Activated CD4-positive, alpha-beta T cell treated with anti-CD3 and anti-CD28 coated beads for 36 hours (primary cell): ENCODE data around the gene DMWD. TPM values are rescaled to one million over a fixed set of nuclear protein-coding genes. Genes with fewer than 3 reads are reported as not detected.
A peak's percentile ranks its signal among the peaks of the same experiment; 100 is the strongest.

Experiments
- ATAC-seq: fragments of 200-7000 bp; cut with Tn5 transposase; one replicate; pipeline ENCODE4 v1.10.0; 2021; ENCODE audit warnings: mild to moderate bottlenecking, moderate library complexity
- CTCF ChIA-PET: fragments of 350-600 bp; sonication (Branson Sonifier 250); formaldehyde crosslinking; loops from one replicate; lab custom pipeline; 2021; ENCODE audit warnings: antibody characterized with exemption; lab: Charles Lee
- POLR2A ChIA-PET: fragments of 350-600 bp; sonication (Branson Sonifier 250); formaldehyde crosslinking; loops from one replicate; lab custom pipeline; 2021; ENCODE audit warnings: antibody characterized with exemption, inconsistent platforms; lab: Charles Lee
- DNase-seq: peaks from one replicate; pipeline ENCODE4 v3.0.0-alpha.2; 2020
- H3K27ac Mint-ChIP-seq: one replicate; pipeline ENCODE4 v1.8.0; 2021; ENCODE audit warnings: mixed read lengths
- H3K27me3 Mint-ChIP-seq: one replicate; pipeline ENCODE4 v1.8.0; 2021; ENCODE audit warnings: mixed read lengths
- H3K36me3 Mint-ChIP-seq: one replicate; pipeline ENCODE4 v1.8.0; 2021; ENCODE audit warnings: low read depth, mixed read lengths
- H3K4me1 Mint-ChIP-seq: one replicate; pipeline ENCODE4 v1.8.0; 2021; ENCODE audit warnings: mixed read lengths
- H3K4me3 Mint-ChIP-seq: one replicate; pipeline ENCODE4 v1.8.0; 2021; ENCODE audit warnings: mild to moderate bottlenecking, moderate library complexity, mixed read lengths
- H3K9me3 Mint-ChIP-seq: one replicate; pipeline ENCODE4 v1.8.0; 2021; ENCODE audit warnings: low read depth, mixed read lengths
- intact Hi-C, 2 experiments: fragments of 100-400 bp; cut with DNase I in 1 of 2; cut with micrococcal nuclease in 1 of 2; formaldehyde crosslinking; loops; one replicate each; pipeline versions ENCODE4 v1.14.2 to v1.15.1; 2022 to 2024; cut with DNase I, micrococcal nuclease
- total RNA-seq, 2 experiments: library from RNA; stranded (reverse); gene quantifications; one replicate each; pipeline ENCODE4 v1.2.3, GENCODE V29; 2021

The DMWD gene
- total RNA-seq, 2 experiments from 2014 or later = 31.1 to 35.1 TPM

DNA sequence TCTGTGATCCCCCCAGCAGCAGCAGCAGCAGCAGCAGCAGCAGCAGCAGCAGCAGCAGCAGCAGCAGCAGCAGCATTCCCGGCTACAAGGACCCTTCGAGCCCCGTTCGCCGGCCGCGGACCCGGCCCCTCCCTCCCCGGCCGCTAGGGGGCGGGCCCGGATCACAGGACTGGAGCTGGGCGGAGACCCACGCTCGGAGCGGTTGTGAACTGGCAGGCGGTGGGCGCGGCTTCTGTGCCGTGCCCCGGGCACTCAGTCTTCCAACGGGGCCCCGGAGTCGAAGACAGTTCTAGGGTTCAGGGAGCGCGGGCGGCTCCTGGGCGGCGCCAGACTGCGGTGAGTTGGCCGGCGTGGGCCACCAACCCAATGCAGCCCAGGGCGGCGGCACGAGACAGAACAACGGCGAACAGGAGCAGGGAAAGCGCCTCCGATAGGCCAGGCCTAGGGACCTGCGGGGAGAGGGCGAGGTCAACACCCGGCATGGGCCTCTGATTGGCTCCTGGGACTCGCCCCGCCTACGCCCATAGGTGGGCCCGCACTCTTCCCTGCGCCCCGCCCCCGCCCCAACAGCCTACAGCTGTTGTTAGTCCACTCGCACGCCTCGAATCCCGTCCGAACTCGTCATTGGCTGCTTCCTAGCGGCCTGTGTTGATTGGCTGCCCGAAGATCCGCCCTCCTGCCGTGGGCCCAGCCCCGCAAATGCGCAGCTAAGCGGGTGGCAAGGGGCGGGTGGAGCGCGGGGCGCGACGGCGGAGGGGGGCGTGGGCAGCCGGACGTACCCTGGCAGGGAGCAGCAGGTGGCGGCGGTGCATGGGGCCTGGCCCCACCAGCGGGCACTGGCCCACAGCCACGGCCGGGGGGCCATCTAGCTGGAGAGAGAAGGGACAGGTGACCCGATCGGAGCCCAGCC lies 22.2 kb downstream of the DMWD start:
- ChIA-PET POLR2A (interaction anchor here (0.5 to 2.5 kb wide), 5 partner anchors 22 to 128 kb away, joined by 3 to 11 read pairs (median 5); partner anchors contain the start of gene DMWD), CTCF (interaction anchor here (0.7 to 7.5 kb wide), 13 partner anchors 9 to 225 kb away, joined by 3 to 126 read pairs (median 4); partner anchors contain the start of genes CCDC61, DMWD, FBXO46 and IRF2BP1)
- intact Hi-C loops = loop anchor here (1.0 kb wide), 11 partner anchors 9 to 592 kb away; partner anchors contain the start of genes BLOC1S3 (in 1 of the 2), DMWD (in 1 of the 2), IRF2BP1 (in 1 of the 2) and QPCTL (in 1 of the 2)
- peaks cover 10% of the 10 kb centered on the region for H3K4me1 Mint-ChIP-seq
- peaks cover 3% of the 10 kb centered on the region for H3K36me3 Mint-ChIP-seq
- peaks cover 10% of the 10 kb centered on the region for H3K27me3 Mint-ChIP-seq
- ATAC-seq (peak; percentile 68), DNase-seq (peak; percentile 93)
- no peak overlapping the region for H3K27ac Mint-ChIP-seq
- H3K9me3 Mint-ChIP-seq = no peaks in the 10 kb centered on the region
- peak overlapping the region; percentile 78 for H3K4me3 Mint-ChIP-seq

DNA sequence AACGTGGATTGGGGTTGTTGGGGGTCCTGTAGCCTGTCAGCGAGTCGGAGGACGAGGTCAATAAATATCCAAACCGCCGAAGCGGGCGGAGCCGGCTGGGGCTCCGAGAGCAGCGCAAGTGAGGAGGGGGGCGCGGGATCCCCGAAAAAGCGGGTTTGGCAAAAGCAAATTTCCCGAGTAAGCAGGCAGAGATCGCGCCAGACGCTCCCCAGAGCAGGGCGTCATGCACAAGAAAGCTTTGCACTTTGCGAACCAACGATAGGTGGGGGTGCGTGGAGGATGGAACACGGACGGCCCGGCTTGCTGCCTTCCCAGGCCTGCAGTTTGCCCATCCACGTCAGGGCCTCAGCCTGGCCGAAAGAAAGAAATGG lies 22.8 kb downstream of the DMWD start:
- ATAC-seq (peak; percentile 37), DNase-seq (peak; percentile 73)
- H3K36me3 Mint-ChIP-seq = peaks cover 3% of the 10 kb centered on the region
- H3K27ac Mint-ChIP-seq = peak overlapping the region; percentile 78
- peaks cover 10% of the 10 kb centered on the region for H3K27me3 Mint-ChIP-seq
- POLR2A ChIA-PET = interaction anchor here (0.6 to 2.5 kb wide), 6 partner anchors 9 to 575 kb away, joined by 3 to 11 read pairs (median 5); partner anchors contain the start of gene DMWD
- intact Hi-C loops = loop anchor here (1.0 to 5.0 kb wide), 20 partner anchors 9 to 592 kb away; partner anchors contain the start of genes IRF2BP1 (in 2 of the 2), BLOC1S3 (in 1 of the 2), CCDC61 (in 1 of the 2) and DMWD (in 1 of the 2)
- peak overlapping the region; percentile 78 for H3K4me3 Mint-ChIP-seq
- CTCF ChIA-PET = interaction anchor here (0.7 to 7.5 kb wide), 16 partner anchors 8 to 225 kb away, joined by 3 to 126 read pairs (median 4); partner anchors contain the start of genes CCDC61, DMWD, IRF2BP1 and MYPOP
- peaks cover 10% of the 10 kb centered on the region for H3K4me1 Mint-ChIP-seq
- no peaks in the 10 kb centered on the region for H3K9me3 Mint-ChIP-seq

DNA sequence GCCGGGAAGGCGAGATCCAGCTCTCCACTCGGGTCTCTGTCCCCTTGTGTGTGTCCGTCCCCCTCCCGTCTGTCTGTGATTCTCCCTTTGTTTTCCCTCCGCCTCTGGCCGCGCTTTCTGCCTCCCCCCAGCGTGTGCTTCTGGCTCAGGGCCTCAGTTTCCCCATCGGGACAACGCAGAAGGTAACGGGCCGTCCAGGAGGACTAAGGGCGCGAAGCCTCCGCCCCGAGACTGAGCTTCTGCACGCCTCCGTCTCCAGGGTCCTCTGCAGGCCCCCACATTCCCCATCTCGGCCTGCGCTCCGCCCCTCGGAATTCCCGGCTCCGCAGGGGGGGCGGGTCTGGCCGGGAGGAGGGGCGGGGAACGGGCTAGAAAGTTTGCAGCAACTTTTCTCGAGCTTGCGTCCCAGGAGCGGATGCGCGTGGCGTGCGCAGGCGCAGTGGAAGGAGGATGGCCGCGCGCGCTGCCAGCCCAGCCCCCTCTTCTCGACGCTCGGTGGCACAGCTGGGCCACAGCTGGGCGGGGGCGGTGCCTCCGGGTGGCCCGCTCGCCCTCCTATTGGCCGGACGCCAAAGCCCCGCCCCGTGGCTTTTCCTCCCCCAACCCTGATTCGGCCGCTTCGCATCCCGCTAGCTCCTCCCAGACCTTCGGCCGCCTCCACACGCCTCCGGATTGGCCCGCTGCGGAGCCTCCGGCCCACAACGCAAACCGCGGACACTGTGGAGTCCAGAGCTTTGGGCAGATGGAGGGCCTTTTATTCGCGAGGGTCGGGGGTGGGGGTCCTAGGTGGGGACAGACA lies 23.5 kb downstream of the DMWD start, which contains the start of gene SIX5:
Gene SIX5 (minus strand): TSS at position 269 of the 799 bp plus-strand sequence. CDS start 408 bp downstream, outside the sequence.
- Mint-ChIP-seq H3K36me3 (peaks cover 3% of the 10 kb centered on the region), H3K27ac (peak within 1 kb of the TSS; percentile 78), H3K4me3 (peak within 1 kb of the TSS; percentile 78), H3K27me3 (peaks cover 10% of the 10 kb centered on the region), H3K4me1 (peaks cover 10% of the 10 kb centered on the region), H3K9me3 (no peaks in the 10 kb centered on the region)
- POLR2A ChIA-PET = interaction anchor here (0.5 to 2.5 kb wide), 9 partner anchors 10 to 576 kb away, joined by 3 to 11 read pairs (median 5); partner anchors contain the start of genes DMWD and QPCTL
- DNase-seq (peak; percentile 99), ATAC-seq (peak; percentile 80)
- CTCF ChIA-PET = interaction anchor here (0.5 to 7.5 kb wide), 20 partner anchors 10 to 259 kb away, joined by 3 to 126 read pairs (median 4); partner anchors contain the start of genes CCDC61, DMWD, FBXO46 and IRF2BP1
- intact Hi-C loops = loop anchor here (1.0 to 5.0 kb wide), 10 partner anchors 39 to 363 kb away; partner anchors contain the start of genes CCDC61 (in 1 of the 2), FBXO46 (in 1 of the 2), IRF2BP1 (in 1 of the 2) and MYPOP (in 1 of the 2)

GRCh38 chr19:45768655-45768983 lies 24.0 kb downstream of the DMWD start:
- H3K27ac Mint-ChIP-seq = no peak overlapping the region
- intact Hi-C loops = loop anchor here in 1 of 2 experiments (5.0 kb wide), 1 partner anchor 51 kb away; no protein-coding TSS in a partner anchor
- ChIA-PET POLR2A (interaction anchor here (0.5 to 2.5 kb wide), 6 partner anchors 11 to 460 kb away, joined by 3 to 11 read pairs (median 5); partner anchors contain the start of genes DMWD and QPCTL), CTCF (interaction anchor here (0.9 to 7.5 kb wide), 10 partner anchors 11 to 113 kb away, joined by 3 to 126 read pairs (median 8); partner anchors contain the start of genes DMWD, FBXO46, QPCTL and SYMPK)
- H3K4me3 Mint-ChIP-seq = peak overlapping the region; percentile 78
- peaks cover 3% of the 10 kb centered on the region for H3K36me3 Mint-ChIP-seq
- peaks cover 10% of the 10 kb centered on the region for H3K27me3 Mint-ChIP-seq
- ATAC-seq (no peak), DNase-seq (peak; percentile 71)
- no peaks in the 10 kb centered on the region for H3K9me3 Mint-ChIP-seq
- H3K4me1 Mint-ChIP-seq = peaks cover 10% of the 10 kb centered on the region

DNA sequence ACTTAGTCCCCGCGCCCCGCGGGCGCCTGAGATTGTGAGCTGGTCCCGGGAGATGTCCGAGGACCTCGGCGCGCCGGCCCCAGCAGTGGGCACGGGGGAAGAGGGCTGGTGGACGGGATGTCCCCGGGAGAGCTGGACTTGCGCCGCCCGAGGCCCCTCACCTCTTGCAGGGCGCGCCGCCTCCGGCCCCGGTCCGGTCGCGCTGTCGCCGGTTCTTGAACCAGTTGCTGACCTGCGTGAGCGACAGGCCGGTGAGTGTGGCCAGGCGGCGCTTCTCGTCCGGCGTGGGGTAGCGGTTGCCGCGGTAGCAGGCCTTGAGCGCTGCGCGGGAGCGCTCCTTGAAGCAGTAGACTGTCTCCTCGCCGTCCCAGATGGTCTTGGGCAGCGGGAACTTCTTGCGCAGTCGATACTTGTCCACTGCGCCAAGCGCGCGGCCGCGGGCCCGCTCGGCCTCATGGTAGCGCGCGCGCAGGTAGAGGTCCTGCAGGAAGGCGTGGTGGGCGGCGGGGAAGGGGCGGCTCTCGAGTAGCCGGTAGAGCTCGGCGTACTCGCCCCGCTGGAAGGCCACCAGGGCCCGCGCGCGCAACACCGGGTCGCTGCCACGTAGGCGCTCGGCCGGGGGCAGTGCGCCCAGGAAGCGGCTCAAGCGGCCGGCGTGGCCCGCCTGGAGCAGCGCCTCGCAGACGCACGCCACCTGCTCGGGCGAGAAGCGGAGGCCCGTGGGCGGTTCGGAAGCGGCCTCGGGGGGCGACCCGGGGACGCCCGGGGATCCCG lies 24.6 kb downstream of the DMWD start:
- peaks cover 10% of the 10 kb centered on the region for H3K27me3 Mint-ChIP-seq
- no peak overlapping the region for H3K27ac Mint-ChIP-seq
- CTCF ChIA-PET = interaction anchor here (0.7 to 7.5 kb wide), 9 partner anchors 11 to 151 kb away, joined by 3 to 126 read pairs (median 7); partner anchors contain the start of genes DMWD, FBXO46 and SYMPK
- H3K4me3 Mint-ChIP-seq = peak overlapping the region; percentile 62
- POLR2A ChIA-PET = interaction anchor here (1.1 to 1.2 kb wide), 3 partner anchors 11 to 75 kb away, joined by 3 to 8 read pairs (median 4); partner anchors contain the start of gene QPCTL
- peaks cover 10% of the 10 kb centered on the region for H3K4me1 Mint-ChIP-seq
- DNase-seq (no peak), ATAC-seq (no peak)
- peaks cover 3% of the 10 kb centered on the region for H3K36me3 Mint-ChIP-seq
- no peaks in the 10 kb centered on the region for H3K9me3 Mint-ChIP-seq
- intact Hi-C loops = loop anchor here in 1 of 2 experiments (5.0 kb wide), 1 partner anchor 51 kb away; no protein-coding TSS in a partner anchor

- DNase-seq (no peak), ATAC-seq (no peak)
- Mint-ChIP-seq H3K4me1 (peaks cover 10% of the 10 kb centered on the region), H3K27me3 (peaks cover 10% of the 10 kb centered on the region), H3K9me3 (no peaks in the 10 kb centered on the region), H3K36me3 (peaks cover 3% of the 10 kb centered on the region), H3K27ac (no peak overlapping the region), H3K4me3 (peak overlapping the region; percentile 17)
- intact Hi-C loops = loop anchor here in 1 of 2 experiments (5.0 kb wide), 1 partner anchor 50 kb away; no protein-coding TSS in a partner anchor
- ChIA-PET POLR2A (interaction anchor here (1.1 kb wide), 1 partner anchor 11 kb away, joined by 3 read pairs; no protein-coding TSS in a partner anchor), CTCF (interaction anchor here (0.7 to 2.0 kb wide), 4 partner anchors 32 to 151 kb away, joined by 3 to 8 read pairs (median 4); partner anchors contain the start of gene FBXO46)
Observed at GRCh38 chr19:45767410-45767880, 25.2 kb downstream of the DMWD start.

GRCh38 chr19:45766869-45767346 lies 25.7 kb downstream of the DMWD start:
- peaks cover 10% of the 10 kb centered on the region for H3K4me1 Mint-ChIP-seq

GRCh38 chr19:45766296-45766868 lies 26.3 kb downstream of the DMWD start:
- Mint-ChIP-seq H3K9me3 (no peaks in the 10 kb centered on the region), H3K27ac (no peak overlapping the region), H3K27me3 (peaks cover 10% of the 10 kb centered on the region), H3K4me1 (peaks cover 10% of the 10 kb centered on the region), H3K4me3 (no peak overlapping the region), H3K36me3 (peaks cover 3% of the 10 kb centered on the region)
- no peak for DNase-seq
- ChIA-PET POLR2A (no interaction called here), CTCF (interaction anchor here (1.2 kb wide), 1 partner anchor 33 kb away, joined by 3 read pairs; no protein-coding TSS in a partner anchor)
- intact Hi-C loops = loop anchor here in 1 of 2 experiments (5.0 kb wide), 1 partner anchor 49 kb away; no protein-coding TSS in a partner anchor
- no peak for ATAC-seq

More at GRCh38 chr19:45766869-45767346, 25.7 kb downstream of the DMWD start:
- DNase-seq (no peak), ATAC-seq (no peak)
- Mint-ChIP-seq H3K4me3 (no peak overlapping the region), H3K9me3 (no peaks in the 10 kb centered on the region), H3K27me3 (peaks cover 10% of the 10 kb centered on the region), H3K36me3 (peaks cover 3% of the 10 kb centered on the region), H3K27ac (no peak overlapping the region)
- POLR2A ChIA-PET = no interaction called here
- intact Hi-C loops = loop anchor here in 1 of 2 experiments (5.0 kb wide), 1 partner anchor 50 kb away; no protein-coding TSS in a partner anchor
- CTCF ChIA-PET = interaction anchor here (1.2 to 1.7 kb wide), 2 partner anchors 32 to 50 kb away, joined by 3 to 6 read pairs; no protein-coding TSS in a partner anchor
